Measurements from ENCODE around the gene BBC3. TPM values are rescaled to one million over a fixed set of nuclear protein-coding genes. Genes with fewer than 3 reads are reported as not detected.
A peak's percentile ranks its signal among the peaks of the same experiment; 100 is the strongest.

Gene BBC3
- total RNA-seq, 1 experiment from 2014 or later: 49.5 TPM

- TF ChIP-seq TCF7 (CRISPR knock-in tag; IDR thresholded peaks at IDR 0.05; ENCODE audit: low read depth): no peak
- peak; percentile 91 for TF ChIP-seq SP1 (CRISPR knock-in tag; conservative IDR thresholded peaks at IDR 0.05)
- TF ChIP-seq, protein P1, sequence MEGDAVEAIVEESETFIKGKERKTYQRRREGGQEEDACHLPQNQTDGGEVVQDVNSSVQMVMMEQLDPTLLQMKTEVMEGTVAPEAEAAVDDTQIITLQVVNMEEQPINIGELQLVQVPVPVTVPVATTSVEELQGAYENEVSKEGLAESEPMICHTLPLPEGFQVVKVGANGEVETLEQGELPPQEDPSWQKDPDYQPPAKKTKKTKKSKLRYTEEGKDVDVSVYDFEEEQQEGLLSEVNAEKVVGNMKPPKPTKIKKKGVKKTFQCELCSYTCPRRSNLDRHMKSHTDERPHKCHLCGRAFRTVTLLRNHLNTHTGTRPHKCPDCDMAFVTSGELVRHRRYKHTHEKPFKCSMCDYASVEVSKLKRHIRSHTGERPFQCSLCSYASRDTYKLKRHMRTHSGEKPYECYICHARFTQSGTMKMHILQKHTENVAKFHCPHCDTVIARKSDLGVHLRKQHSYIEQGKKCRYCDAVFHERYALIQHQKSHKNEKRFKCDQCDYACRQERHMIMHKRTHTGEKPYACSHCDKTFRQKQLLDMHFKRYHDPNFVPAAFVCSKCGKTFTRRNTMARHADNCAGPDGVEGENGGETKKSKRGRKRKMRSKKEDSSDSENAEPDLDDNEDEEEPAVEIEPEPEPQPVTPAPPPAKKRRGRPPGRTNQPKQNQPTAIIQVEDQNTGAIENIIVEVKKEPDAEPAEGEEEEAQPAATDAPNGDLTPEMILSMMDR (IDR thresholded peaks at IDR 0.05): no peak
- TF ChIP-seq, protein P2, sequence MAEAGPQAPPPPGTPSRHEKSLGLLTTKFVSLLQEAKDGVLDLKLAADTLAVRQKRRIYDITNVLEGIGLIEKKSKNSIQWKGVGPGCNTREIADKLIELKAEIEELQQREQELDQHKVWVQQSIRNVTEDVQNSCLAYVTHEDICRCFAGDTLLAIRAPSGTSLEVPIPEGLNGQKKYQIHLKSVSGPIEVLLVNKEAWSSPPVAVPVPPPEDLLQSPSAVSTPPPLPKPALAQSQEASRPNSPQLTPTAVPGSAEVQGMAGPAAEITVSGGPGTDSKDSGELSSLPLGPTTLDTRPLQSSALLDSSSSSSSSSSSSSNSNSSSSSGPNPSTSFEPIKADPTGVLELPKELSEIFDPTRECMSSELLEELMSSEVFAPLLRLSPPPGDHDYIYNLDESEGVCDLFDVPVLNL (CRISPR knock-in tag; IDR thresholded peaks at IDR 0.05; ENCODE audit: borderline replicate concordance, low read depth): no peak
- TF ChIP-seq ZNF121 (CRISPR knock-in tag; IDR thresholded peaks at IDR 0.05): 0 out of 2 replicates have a peak, but pooled peaks have one; percentile 24
- TF ChIP-seq, protein P3, sequence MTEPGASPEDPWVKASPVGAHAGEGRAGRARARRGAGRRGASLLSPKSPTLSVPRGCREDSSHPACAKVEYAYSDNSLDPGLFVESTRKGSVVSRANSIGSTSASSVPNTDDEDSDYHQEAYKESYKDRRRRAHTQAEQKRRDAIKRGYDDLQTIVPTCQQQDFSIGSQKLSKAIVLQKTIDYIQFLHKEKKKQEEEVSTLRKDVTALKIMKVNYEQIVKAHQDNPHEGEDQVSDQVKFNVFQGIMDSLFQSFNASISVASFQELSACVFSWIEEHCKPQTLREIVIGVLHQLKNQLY (CRISPR knock-in tag; IDR thresholded peaks at IDR 0.05): no peak
- TF ChIP-seq, protein P4, sequence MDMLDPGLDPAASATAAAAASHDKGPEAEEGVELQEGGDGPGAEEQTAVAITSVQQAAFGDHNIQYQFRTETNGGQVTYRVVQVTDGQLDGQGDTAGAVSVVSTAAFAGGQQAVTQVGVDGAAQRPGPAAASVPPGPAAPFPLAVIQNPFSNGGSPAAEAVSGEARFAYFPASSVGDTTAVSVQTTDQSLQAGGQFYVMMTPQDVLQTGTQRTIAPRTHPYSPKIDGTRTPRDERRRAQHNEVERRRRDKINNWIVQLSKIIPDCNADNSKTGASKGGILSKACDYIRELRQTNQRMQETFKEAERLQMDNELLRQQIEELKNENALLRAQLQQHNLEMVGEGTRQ (CRISPR knock-in tag; IDR thresholded peaks at IDR 0.05): 0 out of 2 replicates have a peak, but pooled peaks have one; percentile 6
- no peak for TF ChIP-seq TP53 (CRISPR knock-in tag; IDR thresholded peaks at IDR 0.05)
- no peak for TF ChIP-seq SMAD3 (CRISPR knock-in tag; IDR thresholded peaks at IDR 0.05; ENCODE audit: borderline replicate concordance)
- no peak for TF ChIP-seq EMX1 (CRISPR knock-in tag; IDR thresholded peaks at IDR 0.05)
Measured at GRCh38 chr19:47256693-47257410, 25.9 kb upstream of the BBC3 start (continued).

DNA sequence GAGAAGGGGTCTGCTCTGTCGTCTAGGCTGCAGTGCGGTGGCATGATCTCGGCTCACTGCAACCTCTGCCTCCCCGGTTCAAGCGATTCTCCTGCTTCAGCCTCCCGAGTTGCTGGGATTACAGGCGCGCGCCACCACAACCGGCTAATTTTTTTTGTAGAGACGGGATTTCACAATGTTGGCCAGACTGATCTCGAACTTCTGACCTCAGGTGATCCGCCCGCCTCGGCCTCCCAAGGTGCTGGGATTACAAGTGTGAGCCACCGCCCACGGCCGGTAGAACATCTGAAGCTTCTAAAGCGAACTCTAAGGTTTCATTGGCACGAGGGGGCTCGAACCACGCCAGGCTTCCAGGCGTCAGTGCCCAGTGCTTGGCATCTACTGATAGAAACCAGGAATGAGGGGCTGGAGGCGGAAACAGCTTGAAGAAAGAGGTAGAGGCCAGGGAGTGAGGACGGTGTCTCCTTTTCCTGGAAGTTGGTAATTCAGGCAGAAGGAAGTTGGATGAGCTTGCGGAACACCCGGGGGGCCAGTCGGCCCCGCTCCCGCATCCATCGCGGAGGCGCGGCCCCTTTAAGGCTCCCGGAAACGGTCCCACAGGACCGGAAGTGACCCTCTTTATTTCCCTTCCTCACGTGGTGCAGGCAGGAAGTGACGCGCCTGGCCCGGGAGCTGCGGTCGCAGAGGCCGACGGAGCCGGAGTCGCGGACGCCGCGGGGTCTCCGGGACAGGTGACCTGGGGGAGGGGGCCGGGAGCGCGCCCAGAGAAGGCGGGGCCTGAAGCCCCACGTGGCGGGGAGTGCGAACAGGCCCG lies 25.1 kb upstream of the BBC3 start, which contains the start of gene CCDC9:
Gene CCDC9 (plus strand): TSS at position 647 of the 814 bp plus-strand sequence. CDS start 1,876 bp downstream, outside the sequence.
- H3K9me3 Mint-ChIP-seq: no peaks in the 10 kb centered on the region
- H3K4me1 Mint-ChIP-seq: peaks cover 12% of the 10 kb centered on the region
- H3K36me3 Mint-ChIP-seq: peaks cover 27% of the 10 kb centered on the region
- DNase-seq (ENCODE audit: low spot score) (peak; percentile 98), ATAC-seq (peak; percentile 17)
- peak within 1 kb of the TSS; percentile 97 for H3K27ac Mint-ChIP-seq
- H3K4me3 Mint-ChIP-seq: peak within 1 kb of the TSS; percentile 87
- ChIA-PET CTCF (interaction anchor here (0.7 to 2.8 kb wide), 21 partner anchors 9 to 656 kb away, joined by 3 to 69 read pairs (median 6); partner anchors contain the start of genes DHX34, INAFM1, SAE1 and ZC3H4), POLR2A (interaction anchor here (1.0 to 3.1 kb wide), 13 partner anchors 8 to 143 kb away, joined by 3 to 46 read pairs (median 8); partner anchors contain the start of genes DHX34, INAFM1 and ZC3H4)
- H3K27me3 Mint-ChIP-seq (ENCODE audit: low read depth): peaks cover 26% of the 10 kb centered on the region
- TF ChIP-seq ZNF232 (CRISPR knock-in tag; IDR thresholded peaks at IDR 0.05) (no peak), PRRX2 (CRISPR knock-in tag; IDR thresholded peaks at IDR 0.05) (no peak), ZNF219 (CRISPR knock-in tag; IDR thresholded peaks at IDR 0.05; ENCODE audit: borderline replicate concordance) (no peak), SOX15 (CRISPR knock-in tag; IDR thresholded peaks at IDR 0.05) (no peak), ATF1 (CRISPR knock-in tag; IDR thresholded peaks at IDR 0.05) (no peak), ZBTB43 (CRISPR knock-in tag; IDR thresholded peaks at IDR 0.05) (no peak), ZNF512 (CRISPR knock-in tag; IDR thresholded peaks at IDR 0.05; ENCODE audit: borderline replicate concordance) (no peak), ZNF263 (CRISPR knock-in tag; IDR thresholded peaks at IDR 0.05; ENCODE audit: low read depth) (no peak), KAT7 (CRISPR knock-in tag; IDR thresholded peaks at IDR 0.05; ENCODE audit: borderline replicate concordance) (no peak), E2F1 (CRISPR knock-in tag; IDR thresholded peaks at IDR 0.05) (no peak), NFYB (CRISPR knock-in tag; conservative IDR thresholded peaks at IDR 0.05; ENCODE audit: low read depth) (no peak), GRHL2 (CRISPR knock-in tag; IDR thresholded peaks at IDR 0.05; ENCODE audit: insufficient replicate concordance, severe bottlenecking) (no peak), RORB (CRISPR knock-in tag; IDR thresholded peaks at IDR 0.05) (no peak), ZNF317 (CRISPR knock-in tag; IDR thresholded peaks at IDR 0.05; ENCODE audit: borderline replicate concordance, low read depth) (no peak)
- TF ChIP-seq, protein P5, sequence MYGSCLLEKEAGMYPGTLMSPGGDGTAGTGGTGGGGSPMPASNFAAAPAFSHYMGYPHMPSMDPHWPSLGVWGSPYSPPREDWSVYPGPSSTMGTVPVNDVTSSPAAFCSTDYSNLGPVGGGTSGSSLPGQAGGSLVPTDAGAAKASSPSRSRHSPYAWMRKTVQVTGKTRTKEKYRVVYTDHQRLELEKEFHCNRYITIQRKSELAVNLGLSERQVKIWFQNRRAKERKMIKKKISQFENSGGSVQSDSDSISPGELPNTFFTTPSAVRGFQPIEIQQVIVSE (CRISPR knock-in tag; IDR thresholded peaks at IDR 0.05; ENCODE audit: borderline replicate concordance): no peak

All from WTC11 (cell line).